A673 (cell line): ENCODE results near the gene DEAF1.

Experiments
- CTCF ChIP-seq: fragments of 300-800, 200-600 bp; sonication (generic); conservative IDR thresholded peaks from 2 replicates; pipeline ENCODE4 v1.5.1; 2017; ENCODE audit warnings: low read depth, mild to moderate bottlenecking, antibody characterized with exemption, low read length, moderate library complexity, mixed read lengths
- EZH2 ChIP-seq: fragments of 200-600 bp; sonication (generic); IDR thresholded peaks from 2 replicates; pipeline ENCODE4 v1.6.1; 2017; ENCODE audit warnings: borderline replicate concordance, low read depth, mild to moderate bottlenecking, mixed read lengths, antibody characterized with exemption, low read length; ENCODE audit not compliant: poor library complexity, severe bottlenecking

GRCh38 chr11:656866-657265, 38.2 kb downstream of the DEAF1 start:
- TF ChIP-seq CTCF (no peak), EZH2 (no peak)
